Subcutaneous adipose tissue (tissue), 4 donors: ENCODE data around the gene SPIN1. TPM values are rescaled to one million over a fixed set of nuclear protein-coding genes. Genes with fewer than 3 reads are reported as not detected.

ENCODE experiments used
- total RNA-seq, 4 donors: library from RNA; depleted of rRNA; stranded (reverse); fragments of >200 nt; gene quantifications; one replicate each; pipeline ENCODE4 v1.1.0, GENCODE V29; 2016
- TF ChIP-seq, protein P1 (sequence below): fragments of 450-650 bp; IDR thresholded peaks from one replicate; pipeline ENCODE4 v1.5.1; 2016; ENCODE audit warnings: low read depth, mild to moderate bottlenecking, control low read depth, antibody characterized with exemption, moderate library complexity

The SPIN1 gene
- total RNA-seq, 4 donors from 2014 or later = 55.5 to 67.1 (median 60.4) TPM

DNA sequence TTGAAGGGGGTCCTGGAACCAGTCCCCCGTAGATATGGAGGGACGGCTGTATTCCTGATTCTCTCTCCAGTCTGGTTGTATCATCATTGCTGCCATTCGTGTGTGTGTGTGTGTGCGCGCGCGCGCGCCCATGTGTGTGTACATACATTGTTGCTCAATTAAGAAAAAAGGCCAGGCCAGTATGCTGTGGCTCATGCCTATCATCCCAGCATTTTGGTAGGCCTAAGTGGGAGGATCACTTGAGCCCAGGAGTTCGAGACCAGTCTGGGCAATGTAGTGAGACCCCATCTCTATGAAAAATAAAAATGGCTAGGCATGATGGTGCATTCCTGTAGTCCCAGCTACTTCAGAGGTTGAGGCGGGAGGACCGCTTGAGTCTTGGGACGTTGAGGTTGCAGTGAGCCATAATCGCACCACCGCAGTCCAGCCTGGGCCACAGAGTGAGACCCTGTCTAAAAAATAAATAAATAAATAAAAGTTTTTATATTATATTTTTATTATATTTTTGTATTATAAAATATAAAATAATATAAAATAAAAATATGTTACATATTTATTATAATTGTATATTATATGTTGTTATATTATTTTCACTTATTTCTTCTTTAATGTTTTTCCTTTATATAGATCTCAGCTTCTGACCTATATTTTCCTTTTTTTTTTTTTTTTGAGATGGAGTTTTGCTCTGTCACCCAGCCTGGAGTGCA lies 53.2 kb downstream of the SPIN1 start:
- TF ChIP-seq, protein P1, sequence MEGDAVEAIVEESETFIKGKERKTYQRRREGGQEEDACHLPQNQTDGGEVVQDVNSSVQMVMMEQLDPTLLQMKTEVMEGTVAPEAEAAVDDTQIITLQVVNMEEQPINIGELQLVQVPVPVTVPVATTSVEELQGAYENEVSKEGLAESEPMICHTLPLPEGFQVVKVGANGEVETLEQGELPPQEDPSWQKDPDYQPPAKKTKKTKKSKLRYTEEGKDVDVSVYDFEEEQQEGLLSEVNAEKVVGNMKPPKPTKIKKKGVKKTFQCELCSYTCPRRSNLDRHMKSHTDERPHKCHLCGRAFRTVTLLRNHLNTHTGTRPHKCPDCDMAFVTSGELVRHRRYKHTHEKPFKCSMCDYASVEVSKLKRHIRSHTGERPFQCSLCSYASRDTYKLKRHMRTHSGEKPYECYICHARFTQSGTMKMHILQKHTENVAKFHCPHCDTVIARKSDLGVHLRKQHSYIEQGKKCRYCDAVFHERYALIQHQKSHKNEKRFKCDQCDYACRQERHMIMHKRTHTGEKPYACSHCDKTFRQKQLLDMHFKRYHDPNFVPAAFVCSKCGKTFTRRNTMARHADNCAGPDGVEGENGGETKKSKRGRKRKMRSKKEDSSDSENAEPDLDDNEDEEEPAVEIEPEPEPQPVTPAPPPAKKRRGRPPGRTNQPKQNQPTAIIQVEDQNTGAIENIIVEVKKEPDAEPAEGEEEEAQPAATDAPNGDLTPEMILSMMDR = no peak

DNA sequence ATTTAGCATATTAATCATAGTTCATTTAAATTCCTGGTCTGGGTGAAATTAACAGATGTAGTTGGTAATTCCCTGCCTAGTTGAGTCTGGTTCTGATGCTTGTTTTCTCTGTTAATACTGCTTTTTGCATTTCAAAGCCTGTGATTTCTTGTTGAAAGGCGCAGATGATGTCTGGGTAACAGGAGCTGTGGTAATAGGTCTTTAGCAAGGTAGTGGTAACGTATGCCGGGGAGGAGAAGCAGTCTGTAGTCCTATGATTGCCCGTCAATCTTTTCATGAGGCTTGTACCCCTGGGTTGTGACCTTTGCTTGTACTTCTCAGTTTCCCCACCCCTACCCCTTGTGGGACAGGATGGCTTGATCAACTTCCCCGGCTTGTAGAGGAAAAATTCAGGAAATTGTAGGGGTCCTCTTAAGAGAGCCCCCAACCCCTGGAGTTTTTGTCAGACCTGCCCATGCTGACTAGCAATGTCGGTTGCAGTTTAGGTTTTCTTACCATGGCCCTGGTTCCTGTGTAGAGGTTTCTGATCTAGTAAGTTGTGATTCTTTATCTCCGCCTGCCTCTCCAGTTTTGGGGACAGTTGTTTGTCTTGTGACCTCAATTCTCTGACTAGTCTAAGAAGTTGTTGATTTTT lies 55.4 kb downstream of the SPIN1 start:
- TF ChIP-seq, protein P1 = no peak

DNA sequence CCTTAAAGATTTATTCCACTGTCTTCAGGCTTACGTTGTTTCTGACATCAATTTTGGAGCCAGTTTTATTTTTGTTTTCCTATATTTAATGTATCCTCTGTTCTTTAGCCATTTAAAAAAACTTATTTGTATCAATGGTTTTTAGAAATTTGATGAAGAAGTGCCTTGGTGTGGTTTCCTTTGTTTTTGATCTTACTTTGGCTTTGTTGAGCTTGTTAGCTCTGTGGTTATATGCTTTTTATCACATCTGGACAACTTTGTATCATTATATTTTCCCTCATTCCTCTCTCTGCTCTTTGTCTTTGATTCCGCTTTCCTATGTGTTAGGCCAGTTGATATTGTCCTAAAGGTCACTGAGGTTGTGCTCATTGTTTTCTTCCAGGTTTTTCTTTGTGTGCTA lies 58.5 kb downstream of the SPIN1 start:
- TF ChIP-seq, protein P1 = no peak

DNA sequence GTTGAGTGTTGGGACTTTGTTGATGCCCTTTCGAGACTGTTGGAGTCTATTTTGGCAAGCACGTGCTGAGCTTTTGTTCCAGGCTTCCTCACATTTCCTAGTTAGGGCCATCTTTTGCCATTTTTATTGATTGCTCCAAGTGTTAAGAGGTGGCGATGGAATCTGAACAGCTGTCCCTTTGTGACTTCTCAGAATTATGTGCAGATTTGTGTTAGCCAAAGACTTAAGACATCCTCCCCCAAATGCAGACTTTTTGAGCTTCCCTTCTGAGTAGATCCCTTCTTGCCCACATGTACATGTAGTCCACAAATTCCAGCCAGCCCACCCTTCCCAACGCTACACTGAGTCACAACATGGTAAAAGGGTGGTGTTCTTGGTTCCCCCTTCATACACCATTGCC lies 59.2 kb downstream of the SPIN1 start:
- TF ChIP-seq, protein P1 = no peak

DNA sequence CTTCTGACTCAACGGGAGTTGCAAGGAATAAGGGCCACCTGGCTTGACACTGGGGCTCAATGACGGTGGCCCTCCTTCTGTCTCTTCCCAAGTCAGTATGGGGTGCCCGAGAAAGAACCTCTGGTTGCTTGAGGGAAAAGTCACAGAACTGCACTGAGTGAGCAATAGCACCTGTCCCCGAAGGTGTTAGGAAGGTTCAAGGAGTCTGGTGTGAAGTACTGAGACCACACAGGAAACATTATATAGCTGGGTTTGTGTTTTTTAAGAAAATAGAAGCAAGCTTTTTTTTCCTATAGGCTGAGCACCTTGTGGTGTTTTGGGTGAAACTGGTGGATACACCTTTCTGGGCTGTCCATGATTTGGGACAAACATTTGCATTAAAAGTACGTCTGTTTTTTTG lies 62.9 kb downstream of the SPIN1 start:
- TF ChIP-seq, protein P1 = no peak

DNA sequence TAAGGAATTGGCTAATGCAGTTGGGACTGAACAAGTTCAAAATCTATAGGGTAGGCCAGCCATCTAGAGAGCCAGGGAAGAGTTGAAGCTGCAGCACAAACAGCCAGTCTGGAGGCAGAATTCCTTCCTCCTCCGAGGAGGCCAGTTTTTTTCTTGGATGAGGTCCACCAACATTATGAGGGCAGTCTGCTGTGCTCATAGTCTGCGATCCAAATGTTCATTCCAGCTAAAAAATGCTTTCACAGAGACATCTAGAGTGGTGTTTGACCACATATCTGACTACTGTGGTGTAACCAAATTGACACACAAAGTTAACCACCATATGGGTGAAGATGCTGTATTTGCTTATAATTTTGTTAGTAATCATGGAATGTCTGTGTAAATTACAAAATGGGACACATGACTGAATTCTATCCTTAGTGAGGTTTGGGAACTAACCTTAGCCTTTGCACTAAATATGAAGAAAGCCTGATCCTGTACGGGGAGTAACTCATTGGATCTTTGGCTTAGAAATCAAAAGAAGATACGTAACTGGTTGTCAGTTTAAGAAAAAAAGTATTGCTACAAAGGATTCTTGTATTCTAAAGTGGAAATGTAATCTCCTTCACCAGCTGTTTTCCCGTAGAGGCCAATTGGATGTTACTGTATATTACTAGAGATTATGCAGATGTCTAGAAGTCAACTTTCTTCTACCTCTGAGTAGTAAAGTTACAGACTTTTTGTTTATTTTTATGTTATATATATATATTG lies 70.6 kb downstream of the SPIN1 start:
- TF ChIP-seq, protein P1 = no peak
